K562 (cell line): ENCODE results near the gene HSPA1L. TPM values are rescaled to one million over a fixed set of nuclear protein-coding genes. Genes with fewer than 3 reads are reported as not detected.

Source experiments
- BMI1 ChIP-seq: fragments of 150-350 bp; IDR thresholded peaks from 2 replicates; pipeline ENCODE4 v1.6.1; 2014; ENCODE audit warnings: low read length
- BRCA1 ChIP-seq, 2 experiments: fragments of 450-650 bp in 1 of 2; sonication (generic) in 1 of 2; formaldehyde crosslinking in 1 of 2; IDR thresholded peaks; 2 replicates each; pipeline versions ENCODE4 v1.5.0 to v1.6.1; 2017 to 2020; ENCODE audit warnings: mild to moderate bottlenecking in 1 of 2, missing genetic modification reagents in 1 of 2
- DIDO1 ChIP-seq: fragments of 450-650 bp; IDR thresholded peaks from 2 replicates; pipeline ENCODE4 v1.6.1; 2016; ENCODE audit warnings: low read depth, missing biosample characterization, missing genetic modification characterization
- GTF2E2 ChIP-seq: fragments of 200-800 bp; sonication (Bioruptor generic); IDR thresholded peaks from 2 replicates; pipeline ENCODE4 v1.6.1; 2016; ENCODE audit warnings: missing genetic modification characterization, missing compliant biosample characterization
- KLF16 ChIP-seq: IDR thresholded peaks from 2 replicates; pipeline ENCODE4 v1.6.1; 2016; ENCODE audit warnings: antibody characterized with exemption
- MYBL2 ChIP-seq, 2 experiments: fragments of 450-650 bp in 1 of 2; sonication (generic) in 1 of 2; formaldehyde crosslinking in 1 of 2; IDR thresholded peaks; 2 replicates each; pipeline versions ENCODE4 v1.6.1 to v1.8.1; 2017 to 2022; ENCODE audit warnings: borderline replicate concordance in 1 of 2, inconsistent platforms in 1 of 2, low read depth in 1 of 2, mild to moderate bottlenecking in 1 of 2, missing genetic modification reagents in 1 of 2, moderate library complexity in 1 of 2
- POU5F1 ChIP-seq: fragments of 150-350 bp; IDR thresholded peaks from 2 replicates; pipeline ENCODE4 v1.6.1; 2014; ENCODE audit warnings: borderline replicate concordance, low read length, low read depth, mild to moderate bottlenecking; ENCODE audit not compliant: partially characterized antibody
- SLC30A9 ChIP-seq: fragments of 250-450 bp; sonication (Bioruptor Pico); IDR thresholded peaks from 2 replicates; pipeline ENCODE4 v1.8.0; 2022; ENCODE audit warnings: mild to moderate bottlenecking, moderate library complexity
- SMARCE1 ChIP-seq: fragments of 450-650 bp; IDR thresholded peaks from 2 replicates; pipeline ENCODE4 v1.7.1; 2016; ENCODE audit warnings: mild to moderate bottlenecking
- SP2 ChIP-seq: IDR thresholded peaks from 2 replicates; pipeline ENCODE4 v1.6.1; 2011; ENCODE audit warnings: mild to moderate bottlenecking, low read depth, low read length, moderate library complexity; ENCODE audit not compliant: poor library complexity, severe bottlenecking; ENCODE audit errors: extremely low read depth
- TBL1XR1 ChIP-seq, 2 experiments: IDR thresholded peaks; 2 replicates each; pipeline ENCODE4 v1.6.1; 2012; ENCODE audit warnings: improper control_type of control experiment in 2 of 2, low read length in 2 of 2, mild to moderate bottlenecking in 1 of 2
- ZNF121 ChIP-seq: sonication (generic); formaldehyde crosslinking; conservative IDR thresholded peaks from 2 replicates; pipeline ENCODE4 v1.8.0; 2022; ENCODE audit warnings: missing genetic modification reagents
- ZNF347 ChIP-seq: fragments of 450-650 bp; formaldehyde crosslinking; IDR thresholded peaks from 2 replicates; pipeline ENCODE4 v1.4.0; 2020; ENCODE audit warnings: low read depth, mild to moderate bottlenecking, moderate library complexity
- polyA plus RNA-seq, 8 experiments: library from polyadenylated mRNA; depleted of rRNA in 4 of 8; stranded (reverse) in 5 of 8; unstranded in 3 of 8; fragments of >200 nt; fragmentation: Nextera tagmentation in 2 of 8; fragmentation: Illumina TruSeq in 1 of 8; extraction: Ambion mirVana in 2 of 8; extraction: Trizol in 1 of 8; gene quantifications; 2 replicates each; pipeline versions ENCODE4 v1.2.1 to v1.2.3, GENCODE V29; 2011 to 2014; ENCODE audit warnings: inconsistent platforms in 1 of 8, missing spikeins in 1 of 8
- total RNA-seq, 7 experiments: library from RNA; depleted of rRNA in 6 of 7; stranded (reverse); fragments of >200 nt in 6 of 7; fragmentation: Illumina TruSeq in 2 of 7; extraction: Trizol in 2 of 7; gene quantifications; 2 replicates each; pipeline versions ENCODE4 v1.2.1 to v1.2.3, GENCODE V29; 2011 to 2021; ENCODE audit warnings: low replicate concordance in 1 of 7
- TF ChIP-seq, protein P1 (sequence below): fragments of 250-450 bp; sonication (Bioruptor Pico); IDR thresholded peaks from 2 replicates; pipeline ENCODE4 v1.8.0; 2021; ENCODE audit warnings: borderline replicate concordance, mild to moderate bottlenecking, moderate library complexity; ENCODE audit not compliant: poor library complexity, severe bottlenecking
- TF ChIP-seq, protein P2 (sequence below): fragments of 250-450 bp; sonication (Bioruptor Pico); IDR thresholded peaks from 2 replicates; pipeline ENCODE4 v1.8.0; 2022; ENCODE audit warnings: inconsistent platforms
- TF ChIP-seq, protein P3 (sequence below): fragments of 250-450 bp; sonication (Bioruptor Pico); IDR thresholded peaks from 2 replicates; pipeline ENCODE4 v1.5.0; 2021; ENCODE audit warnings: mild to moderate bottlenecking, moderate library complexity
- TF ChIP-seq, protein P4 (sequence below): fragments of 450-650 bp; IDR thresholded peaks from 2 replicates; pipeline ENCODE4 v1.6.1; 2018; ENCODE audit not compliant: partially characterized antibody

The HSPA1L gene
- total and polyA plus RNA-seq, 9 of the 15 experiments (the other 6 are each of a cell fraction or from before 2014, with no cell fraction given) = 0.14 to 2.1 (median 1.3) TPM

DNA sequence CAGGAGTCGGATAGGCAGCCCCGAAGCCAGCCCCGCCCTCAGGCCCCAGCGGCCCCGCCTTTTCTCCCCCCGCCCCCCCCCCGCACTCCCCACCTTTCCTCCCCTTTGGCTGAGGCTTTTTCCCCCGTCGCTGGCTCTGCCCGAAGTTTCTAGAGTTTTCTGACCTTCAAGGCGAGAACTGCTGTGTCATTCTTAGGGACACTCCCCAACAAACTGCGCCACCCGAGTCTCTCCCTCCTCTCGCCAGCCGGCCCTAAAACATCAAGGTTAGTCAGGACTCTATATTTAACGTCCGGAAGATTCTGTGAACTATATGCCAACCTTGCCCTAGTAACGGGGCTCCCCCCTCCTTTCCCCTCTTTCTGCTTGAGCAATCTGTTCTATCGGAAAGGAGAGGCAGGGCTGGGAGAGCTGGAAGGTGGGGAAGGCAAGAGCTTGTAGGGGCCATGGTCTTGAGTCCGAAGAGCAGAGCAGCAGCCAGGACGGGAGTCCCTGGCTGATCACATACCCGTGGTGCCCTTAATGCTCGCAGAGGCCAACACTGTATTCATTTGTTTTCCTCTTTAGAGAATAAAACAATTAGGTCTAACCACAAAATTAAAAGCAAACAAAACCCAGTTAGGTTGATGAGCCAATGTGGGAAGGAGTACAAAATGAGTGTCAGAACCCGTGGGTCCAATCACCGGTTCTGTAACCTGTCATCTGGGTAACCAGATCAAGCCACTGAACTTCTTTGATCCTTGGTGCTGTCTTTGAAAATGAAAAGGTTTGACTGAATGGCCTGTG is 7.1 kb upstream of the HSPA1L start (continued):
- TF ChIP-seq SLC30A9 (CRISPR knock-in tag) = no peak
- TF ChIP-seq BMI1 = no peak
- no peak for TF ChIP-seq KLF16
- no peak for TF ChIP-seq SP2
- TF ChIP-seq, protein P1, sequence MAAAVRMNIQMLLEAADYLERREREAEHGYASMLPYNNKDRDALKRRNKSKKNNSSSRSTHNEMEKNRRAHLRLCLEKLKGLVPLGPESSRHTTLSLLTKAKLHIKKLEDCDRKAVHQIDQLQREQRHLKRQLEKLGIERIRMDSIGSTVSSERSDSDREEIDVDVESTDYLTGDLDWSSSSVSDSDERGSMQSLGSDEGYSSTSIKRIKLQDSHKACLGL = no peak
- TF ChIP-seq, protein P2, sequence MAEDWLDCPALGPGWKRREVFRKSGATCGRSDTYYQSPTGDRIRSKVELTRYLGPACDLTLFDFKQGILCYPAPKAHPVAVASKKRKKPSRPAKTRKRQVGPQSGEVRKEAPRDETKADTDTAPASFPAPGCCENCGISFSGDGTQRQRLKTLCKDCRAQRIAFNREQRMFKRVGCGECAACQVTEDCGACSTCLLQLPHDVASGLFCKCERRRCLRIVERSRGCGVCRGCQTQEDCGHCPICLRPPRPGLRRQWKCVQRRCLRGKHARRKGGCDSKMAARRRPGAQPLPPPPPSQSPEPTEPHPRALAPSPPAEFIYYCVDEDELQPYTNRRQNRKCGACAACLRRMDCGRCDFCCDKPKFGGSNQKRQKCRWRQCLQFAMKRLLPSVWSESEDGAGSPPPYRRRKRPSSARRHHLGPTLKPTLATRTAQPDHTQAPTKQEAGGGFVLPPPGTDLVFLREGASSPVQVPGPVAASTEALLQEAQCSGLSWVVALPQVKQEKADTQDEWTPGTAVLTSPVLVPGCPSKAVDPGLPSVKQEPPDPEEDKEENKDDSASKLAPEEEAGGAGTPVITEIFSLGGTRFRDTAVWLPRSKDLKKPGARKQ (CRISPR knock-in tag) = no peak
- TF ChIP-seq POU5F1 = no peak
- no peak for TF ChIP-seq ZNF347
- TF ChIP-seq, protein P3, sequence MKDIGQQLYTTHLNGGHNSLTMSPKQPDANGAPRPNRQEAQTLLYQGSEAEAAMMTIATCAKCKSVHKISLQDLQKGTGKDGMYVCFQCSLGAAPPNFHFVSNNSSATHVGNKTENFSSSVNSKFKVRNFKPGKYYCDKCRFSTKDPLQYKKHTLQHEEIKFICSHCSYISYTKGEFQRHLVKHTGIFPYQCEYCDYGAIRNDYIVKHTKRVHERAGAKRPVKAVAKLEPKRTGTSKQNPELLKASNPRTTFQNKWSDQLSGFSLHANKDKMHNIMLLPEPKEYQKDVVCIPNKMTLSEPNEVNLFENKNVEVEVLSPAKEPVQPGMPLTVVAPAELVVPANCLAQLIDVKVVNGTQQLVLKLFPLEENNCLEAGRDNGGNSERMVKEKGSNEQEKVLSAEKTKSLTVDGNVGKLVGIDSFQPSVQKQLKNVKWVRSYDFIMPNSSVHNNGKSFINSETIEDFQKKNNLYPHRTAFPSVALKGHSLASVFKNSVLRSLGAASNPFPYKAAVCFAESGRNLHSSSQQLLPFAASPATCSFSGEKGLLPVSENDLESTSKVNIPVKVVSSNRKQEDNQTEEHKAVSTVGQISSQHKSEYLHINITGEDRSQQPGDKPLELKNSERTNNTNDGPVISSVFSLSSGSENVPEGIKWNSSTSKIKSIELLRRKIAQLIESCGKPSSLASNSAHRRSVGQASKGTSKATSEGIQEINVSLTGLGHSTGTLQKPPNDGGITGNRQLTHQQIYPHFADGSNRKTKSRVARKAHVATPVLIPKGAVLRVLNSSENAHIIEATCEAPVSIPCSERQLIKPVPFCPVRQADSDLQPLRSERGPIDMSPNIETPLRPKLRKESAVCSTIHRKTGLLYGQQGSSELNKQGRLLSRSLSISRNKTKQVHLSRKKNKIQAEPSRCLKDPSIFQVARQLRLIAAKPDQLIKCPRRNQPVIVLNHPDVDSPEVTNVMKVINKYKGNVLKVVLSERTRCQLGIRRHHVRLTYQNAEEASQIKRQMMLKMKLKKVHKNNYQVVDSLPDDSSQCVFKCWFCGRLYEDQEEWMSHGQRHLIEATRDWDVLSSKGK = peak; percentile 69; the same call in 1 of the 2 replicates
- TF ChIP-seq GTF2E2 (tag) = peak; percentile 100
- TF ChIP-seq BRCA1 (IDR thresholded peaks at IDR 0.05) = no peak
- TF ChIP-seq BRCA1 (CRISPR knock-in tag; IDR thresholded peaks at IDR 0.05) = no peak
- TF ChIP-seq, protein P4, sequence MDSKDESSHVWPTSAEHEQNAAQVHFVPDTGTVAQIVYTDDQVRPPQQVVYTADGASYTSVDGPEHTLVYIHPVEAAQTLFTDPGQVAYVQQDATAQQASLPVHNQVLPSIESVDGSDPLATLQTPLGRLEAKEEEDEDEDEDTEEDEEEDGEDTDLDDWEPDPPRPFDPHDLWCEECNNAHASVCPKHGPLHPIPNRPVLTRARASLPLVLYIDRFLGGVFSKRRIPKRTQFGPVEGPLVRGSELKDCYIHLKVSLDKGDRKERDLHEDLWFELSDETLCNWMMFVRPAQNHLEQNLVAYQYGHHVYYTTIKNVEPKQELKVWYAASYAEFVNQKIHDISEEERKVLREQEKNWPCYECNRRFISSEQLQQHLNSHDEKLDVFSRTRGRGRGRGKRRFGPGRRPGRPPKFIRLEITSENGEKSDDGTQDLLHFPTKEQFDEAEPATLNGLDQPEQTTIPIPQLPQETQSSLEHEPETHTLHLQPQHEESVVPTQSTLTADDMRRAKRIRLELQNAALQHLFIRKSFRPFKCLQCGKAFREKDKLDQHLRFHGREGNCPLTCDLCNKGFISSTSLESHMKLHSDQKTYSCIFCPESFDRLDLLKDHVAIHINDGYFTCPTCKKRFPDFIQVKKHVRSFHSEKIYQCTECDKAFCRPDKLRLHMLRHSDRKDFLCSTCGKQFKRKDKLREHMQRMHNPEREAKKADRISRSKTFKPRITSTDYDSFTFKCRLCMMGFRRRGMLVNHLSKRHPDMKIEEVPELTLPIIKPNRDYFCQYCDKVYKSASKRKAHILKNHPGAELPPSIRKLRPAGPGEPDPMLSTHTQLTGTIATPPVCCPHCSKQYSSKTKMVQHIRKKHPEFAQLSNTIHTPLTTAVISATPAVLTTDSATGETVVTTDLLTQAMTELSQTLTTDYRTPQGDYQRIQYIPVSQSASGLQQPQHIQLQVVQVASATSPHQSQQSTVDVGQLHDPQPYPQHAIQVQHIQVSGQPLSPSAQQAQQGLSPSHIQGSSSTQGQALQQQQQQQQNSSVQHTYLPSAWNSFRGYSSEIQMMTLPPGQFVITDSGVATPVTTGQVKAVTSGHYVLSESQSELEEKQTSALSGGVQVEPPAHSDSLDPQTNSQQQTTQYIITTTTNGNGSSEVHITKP = no peak
- TF ChIP-seq SMARCE1 = no peak
- no peak for TF ChIP-seq DIDO1
- TF ChIP-seq ZNF121 = no peak
- peak in 1 of 2 experiments; percentile 62; a peak in 1 of 4 replicates for TF ChIP-seq TBL1XR1 (IDR thresholded peaks at IDR 0.05; ENCODE audit: low read length in 2 of 2)
- no peak for TF ChIP-seq MYBL2 (IDR thresholded peaks at IDR 0.05; ENCODE audit: low read depth)
- no peak for TF ChIP-seq MYBL2 (CRISPR knock-in tag; IDR thresholded peaks at IDR 0.05; ENCODE audit: borderline replicate concordance)
